GM21786 (cell line): ENCODE data around the gene WDR89.
"Not testable (repeated sequence)": the region's sequence is repeated elsewhere in the genome, so short reads cannot be mapped to it uniquely, and the experiment has no call there.

ENCODE experiments used
- ATAC-seq: cut with Tn5 transposase; IDR thresholded peaks from one replicate; pipeline ENCODE4 v1.9.1; 2021; ENCODE audit not compliant: unreplicated experiment

Gene WDR89, protein sequence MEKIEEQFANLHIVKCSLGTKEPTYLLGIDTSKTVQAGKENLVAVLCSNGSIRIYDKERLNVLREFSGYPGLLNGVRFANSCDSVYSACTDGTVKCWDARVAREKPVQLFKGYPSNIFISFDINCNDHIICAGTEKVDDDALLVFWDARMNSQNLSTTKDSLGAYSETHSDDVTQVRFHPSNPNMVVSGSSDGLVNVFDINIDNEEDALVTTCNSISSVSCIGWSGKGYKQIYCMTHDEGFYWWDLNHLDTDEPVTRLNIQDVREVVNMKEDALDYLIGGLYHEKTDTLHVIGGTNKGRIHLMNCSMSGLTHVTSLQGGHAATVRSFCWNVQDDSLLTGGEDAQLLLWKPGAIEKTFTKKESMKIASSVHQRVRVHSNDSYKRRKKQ

DNA sequence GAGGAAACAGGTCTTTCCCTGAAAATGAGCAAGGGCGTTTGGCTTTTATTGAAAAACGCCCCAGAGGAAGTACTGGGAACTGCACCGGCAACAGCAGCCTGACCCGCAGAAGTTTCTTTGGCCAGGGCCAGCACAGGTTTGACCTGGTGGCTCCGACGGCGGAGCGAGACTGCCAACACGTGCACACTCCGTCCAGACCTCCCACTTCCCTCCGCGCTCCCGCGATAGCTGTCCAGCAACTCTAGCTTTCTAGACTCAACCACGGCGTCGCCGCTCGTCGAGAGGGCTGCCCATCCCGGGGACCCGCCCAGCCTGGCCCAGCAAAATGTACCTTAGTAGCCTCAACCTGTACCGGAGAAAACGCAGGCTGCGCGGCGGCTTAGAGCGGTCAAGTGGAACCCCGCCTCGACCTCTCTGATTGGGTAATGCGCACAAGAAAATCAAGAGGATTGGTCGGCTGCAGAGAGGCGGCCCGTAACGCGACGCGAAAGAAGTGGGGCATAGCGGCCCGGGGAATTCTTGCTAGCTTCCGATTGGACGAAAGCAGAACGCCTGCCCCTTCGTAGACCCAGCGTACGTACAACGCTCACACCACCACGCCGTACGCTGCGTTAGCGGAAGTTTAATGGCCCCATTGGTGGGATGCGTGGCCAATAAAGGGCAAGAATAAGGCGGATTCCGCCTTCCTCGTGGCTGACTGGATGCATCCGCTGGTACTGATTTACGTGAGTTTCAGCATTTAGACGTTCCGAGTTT is at the start of gene WDR89:
WDR89 (minus strand) TSS at position 399 of the 756 bp plus-strand sequence. CDS start 41,929 bp downstream, outside the sequence.
- peak; percentile 82 for ATAC-seq

DNA sequence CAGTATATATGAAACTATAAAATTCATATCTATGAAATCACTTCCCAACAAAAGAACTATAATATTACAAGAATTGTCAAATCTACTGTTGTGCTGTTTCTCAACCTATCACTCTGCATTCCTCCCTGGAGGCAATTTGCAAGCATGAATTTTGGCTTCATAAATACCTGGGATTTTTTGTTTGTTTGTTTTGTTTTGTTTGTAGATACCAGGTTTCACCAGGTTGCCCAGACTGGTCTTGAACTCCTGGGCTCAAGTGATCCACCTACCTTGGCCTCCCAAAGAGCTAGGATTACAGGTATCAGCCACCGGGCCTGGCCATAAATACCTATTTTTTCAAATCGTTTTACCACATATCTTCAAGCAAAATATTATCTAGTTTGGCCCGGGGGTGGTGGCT is 47.5 kb upstream of the WDR89 start:
- ATAC-seq: no peak

DNA sequence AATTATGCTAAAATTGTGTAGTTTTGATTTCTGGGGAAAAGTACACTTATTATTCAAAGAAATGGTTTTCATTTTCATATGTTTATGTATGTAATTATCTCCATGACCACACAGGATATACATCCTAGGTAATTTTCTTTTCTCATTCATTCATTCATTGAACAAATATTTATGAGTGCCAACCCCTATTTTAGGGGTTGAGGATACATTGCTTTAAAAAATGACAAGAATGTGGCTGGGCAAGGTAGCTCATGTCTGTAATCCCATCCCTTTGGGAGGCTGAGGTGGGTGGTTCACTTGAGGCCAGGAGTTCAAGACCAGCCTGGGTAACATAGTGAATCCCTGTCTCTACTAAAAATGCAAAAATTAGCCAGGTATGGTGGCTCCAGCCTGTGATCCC is 45.3 kb upstream of the WDR89 start:
- no peak for ATAC-seq

DNA sequence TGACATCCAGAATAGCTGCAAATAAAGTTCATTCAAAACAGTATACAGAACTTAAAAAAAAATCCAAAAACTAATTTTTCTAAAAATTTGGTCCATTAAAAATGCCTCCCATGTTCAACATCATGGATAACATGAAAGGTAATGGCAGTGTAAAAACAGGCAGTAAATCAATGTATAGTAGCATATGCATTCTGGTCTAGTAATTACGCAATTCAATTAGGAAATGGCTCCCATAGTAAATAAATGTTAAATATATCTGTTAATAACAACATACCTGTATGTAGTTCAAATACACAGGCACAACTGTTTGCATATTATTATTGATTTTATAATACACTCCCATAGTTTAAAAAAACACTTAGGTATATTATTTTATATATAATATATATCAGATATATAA is 43.7 kb upstream of the WDR89 start:
- ATAC-seq: no peak

DNA sequence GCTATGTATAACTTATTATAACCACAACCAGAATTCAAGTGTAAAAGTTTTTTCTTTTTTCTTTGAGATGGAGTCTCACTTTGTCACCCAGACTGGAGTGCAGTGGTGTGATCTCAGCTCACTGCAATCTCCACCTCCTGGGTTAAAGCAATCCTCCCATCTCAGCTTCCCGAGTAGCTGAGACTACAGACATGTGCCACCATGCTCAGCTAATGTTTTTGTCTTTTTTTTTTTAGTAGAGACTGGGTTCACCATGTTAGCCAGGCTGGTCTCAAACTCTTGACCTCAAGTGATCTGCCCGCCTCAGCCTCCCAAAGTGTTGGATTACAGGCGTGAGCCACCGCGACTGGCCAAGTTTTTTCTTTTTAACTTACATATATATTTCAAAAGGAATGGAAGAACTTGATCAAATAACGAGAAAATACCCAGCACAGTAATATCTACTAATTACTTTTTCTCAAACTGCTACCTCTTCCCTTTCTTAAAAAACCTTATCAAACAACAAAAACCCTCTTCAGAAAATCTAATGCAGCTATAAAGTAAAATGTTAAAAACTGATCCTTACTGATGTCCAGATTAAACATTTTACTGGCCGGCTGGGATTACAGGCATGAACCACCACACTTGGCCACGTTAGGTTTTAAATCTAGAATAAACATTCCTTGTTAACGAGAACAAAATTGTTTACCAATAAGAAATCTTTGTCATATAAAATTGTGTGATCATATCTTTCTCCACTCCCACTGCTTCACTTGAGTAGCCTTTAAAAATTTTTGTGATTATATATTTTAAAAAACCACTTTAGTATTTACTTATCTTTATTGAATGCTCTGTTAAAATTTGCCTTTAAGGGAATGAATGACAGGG is 41.3 kb upstream of the WDR89 start:
- ATAC-seq: no peak

DNA sequence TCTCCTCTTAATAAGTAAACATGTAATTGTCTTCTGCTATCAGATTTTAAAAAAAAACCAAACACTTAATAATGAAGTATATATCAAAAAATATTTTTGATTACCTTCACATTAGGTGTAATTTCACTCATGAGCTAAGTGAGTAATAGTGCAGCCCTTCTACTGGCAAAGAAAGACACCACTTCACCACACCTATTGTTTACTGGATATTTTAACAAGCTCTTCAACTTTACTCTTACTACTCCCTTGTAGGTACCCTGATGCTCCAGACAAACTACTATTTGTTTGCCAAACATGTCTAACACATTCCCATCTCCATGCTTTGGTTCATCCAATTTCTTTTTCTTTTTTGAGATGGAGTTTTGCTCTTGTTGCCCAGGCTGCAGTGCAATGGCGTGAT is 36.9 kb upstream of the WDR89 start:
- ATAC-seq: no peak

DNA sequence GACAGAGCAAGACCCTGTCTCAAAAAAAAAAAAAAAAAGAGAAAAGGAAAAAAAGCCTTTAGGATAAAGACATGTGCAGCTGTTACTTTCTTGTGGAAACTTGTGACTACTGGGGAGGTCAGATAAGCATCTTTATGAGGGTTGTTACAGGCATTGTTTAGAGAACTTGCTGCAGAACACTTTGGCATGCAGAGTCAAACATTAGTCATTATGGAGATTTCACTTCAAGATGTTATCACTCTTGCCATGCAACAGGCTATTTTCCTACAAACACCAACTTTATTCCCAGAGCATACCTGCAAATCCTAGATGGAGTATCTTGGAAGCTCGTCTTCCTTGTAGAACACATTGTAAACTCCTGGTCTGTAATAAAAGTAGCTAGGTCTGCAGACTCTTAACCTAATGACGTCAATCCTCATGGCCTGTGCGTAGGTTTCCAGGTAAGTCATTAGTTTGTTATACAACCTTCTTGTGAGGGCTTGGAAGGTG is 36.3 kb upstream of the WDR89 start:
- ATAC-seq: no peak

DNA sequence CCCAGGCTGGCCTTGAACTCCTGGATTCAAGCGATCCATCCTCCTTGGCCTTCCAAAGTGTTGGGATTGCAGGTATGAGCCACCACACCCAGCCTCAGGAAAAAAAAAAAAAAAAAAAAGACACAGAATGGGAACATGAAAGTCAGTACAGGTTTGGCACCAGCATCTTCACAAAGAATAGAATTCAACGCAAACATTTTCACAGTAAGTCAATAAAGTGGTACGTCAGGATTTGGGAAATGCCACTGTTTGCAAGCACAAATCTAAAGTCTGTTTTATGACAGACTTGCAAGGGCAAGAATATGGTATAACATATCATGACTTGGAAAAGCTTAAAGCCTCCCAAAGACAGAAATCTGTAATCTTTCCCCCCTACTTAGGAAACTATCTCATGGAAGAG is 34.9 kb upstream of the WDR89 start:
- no peak for ATAC-seq

DNA sequence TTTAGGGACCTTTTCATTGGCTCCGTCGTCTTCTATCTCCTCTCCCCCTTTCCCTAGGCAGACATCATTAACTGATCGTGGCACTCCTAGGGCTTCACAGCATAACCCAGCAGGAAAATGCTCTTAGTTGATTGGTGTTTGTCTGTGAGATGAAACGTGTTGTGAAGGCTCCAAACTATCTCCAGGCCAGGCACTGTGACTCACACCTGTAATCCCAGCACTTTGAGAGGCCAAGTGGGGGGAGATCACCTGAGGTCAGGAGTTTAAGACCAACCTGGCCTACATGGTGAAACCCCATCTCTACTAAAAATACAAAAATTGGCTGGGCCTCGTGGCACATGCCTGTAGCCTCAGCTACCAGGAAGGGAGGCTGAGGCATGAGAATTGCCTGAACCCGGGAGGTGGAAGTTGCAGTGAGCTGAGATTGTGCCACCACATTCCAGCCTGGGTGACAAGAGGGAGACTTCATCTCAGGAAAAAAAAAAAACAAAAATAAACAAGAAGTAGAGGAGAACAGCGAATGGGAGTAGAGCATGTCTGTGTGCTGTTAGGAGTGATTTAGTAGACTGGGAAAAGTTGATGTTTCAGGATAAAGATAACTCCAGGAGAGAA is 32.3 kb upstream of the WDR89 start:
- no peak for ATAC-seq

DNA sequence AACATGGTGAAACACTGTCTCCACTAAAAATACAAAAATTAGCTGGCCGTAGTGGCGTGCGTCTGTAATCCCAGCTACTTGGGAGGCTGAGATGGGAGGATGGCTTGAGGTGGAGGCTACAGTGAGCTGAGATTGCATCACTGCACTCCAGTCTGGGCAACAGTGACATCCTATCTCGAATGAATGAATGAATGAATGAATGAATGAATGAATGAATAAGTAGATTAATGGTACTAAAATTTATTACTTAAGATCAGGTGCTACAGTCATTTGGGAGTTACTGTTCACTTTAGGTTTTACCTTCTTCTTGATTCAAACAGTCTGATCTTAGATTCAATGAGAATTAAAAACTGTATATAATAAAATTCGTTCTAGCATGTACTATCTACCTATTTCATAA is 31.6 kb upstream of the WDR89 start:
- no peak for ATAC-seq

DNA sequence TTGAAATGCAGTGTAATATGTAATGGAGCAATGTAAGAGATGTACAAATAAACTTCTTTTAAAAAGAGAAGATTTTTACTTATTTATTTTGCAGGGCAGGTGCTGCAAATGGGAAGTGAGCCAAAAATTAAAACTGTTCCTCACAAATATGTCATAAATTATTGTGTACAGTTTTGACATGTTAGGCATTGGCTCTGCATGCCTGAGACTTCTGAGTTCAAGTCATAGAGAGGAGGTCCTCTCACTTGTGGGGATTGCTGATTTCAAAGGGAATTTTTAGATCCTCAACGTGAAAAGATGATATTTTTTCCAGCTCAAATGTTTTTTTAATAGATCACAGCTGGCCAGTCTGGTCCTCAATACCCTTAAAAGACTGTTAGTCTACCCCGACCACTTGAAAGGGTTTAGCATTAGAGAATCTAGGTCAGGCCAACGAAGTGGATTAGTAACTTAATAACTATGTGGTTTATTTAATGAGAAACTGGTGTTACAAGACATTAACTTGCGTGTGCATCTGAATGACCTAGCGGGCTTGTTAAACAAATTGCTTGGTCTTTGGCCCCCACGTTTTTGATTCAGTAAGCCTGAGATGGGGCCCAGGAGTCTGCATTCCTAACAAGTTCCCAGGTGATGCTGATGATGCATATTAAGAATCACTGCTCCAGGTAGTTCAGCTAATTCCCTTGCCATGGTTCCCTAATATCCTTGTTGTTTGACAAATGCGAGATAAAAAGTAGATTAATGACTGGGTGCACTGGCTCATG is 30.9 kb upstream of the WDR89 start:
- peak; percentile 73 for ATAC-seq

DNA sequence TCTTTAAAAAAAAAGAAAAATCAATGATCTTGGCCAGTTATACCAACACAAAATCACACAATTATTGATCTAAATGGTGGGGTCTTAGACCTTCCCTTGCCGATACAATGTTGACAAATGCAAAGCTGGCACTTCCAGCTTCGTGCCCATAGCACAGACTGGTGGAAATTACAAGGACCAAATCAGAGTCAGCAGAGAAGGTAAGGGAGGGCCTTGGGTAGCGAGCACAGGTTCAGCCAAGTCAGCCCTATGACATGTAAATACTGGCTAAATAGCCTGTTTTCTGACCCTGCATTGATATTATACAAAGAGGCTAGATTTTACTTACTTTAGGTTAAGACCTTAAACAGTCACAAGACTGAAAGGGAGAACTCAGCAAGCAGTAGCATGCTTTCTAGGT is 30.3 kb upstream of the WDR89 start:
- peak; percentile 19 for ATAC-seq

DNA sequence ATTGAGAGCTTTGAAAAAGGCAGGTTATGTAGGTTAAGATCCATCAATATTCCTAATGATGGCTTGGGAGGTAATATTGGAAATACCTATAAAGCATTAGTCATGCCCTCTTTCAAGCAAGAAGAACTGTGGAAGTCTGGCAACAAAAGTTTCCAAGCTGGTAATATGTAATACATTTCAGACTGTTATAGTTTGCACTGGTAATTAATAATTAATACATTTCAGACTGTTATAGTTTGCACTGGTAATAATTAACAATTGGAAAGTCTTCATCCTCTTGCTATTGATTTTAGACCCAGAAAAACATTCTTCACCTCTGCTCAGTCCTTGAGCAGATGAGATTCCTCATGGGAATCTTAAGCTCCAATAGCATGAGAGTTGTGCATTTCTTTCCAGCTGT is 29.0 kb upstream of the WDR89 start:
- no peak for ATAC-seq

DNA sequence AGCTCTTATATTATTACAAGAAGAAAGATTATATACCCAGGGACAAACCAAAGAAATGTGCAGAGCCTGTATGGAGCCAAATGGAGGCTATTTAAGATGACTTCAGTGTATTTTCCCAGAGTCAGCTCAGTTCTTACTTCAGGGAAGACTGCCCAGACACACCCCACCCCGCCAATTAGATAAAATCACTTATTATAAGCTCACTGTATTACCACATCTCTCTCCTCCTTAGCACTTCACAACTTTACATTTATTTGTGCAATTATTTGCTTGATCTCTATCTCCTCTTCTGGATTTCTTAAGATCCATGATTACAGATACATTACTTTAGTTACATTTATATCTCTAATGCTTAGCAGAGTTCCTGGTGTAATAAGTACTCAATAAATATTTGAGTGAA is 24.7 kb upstream of the WDR89 start:
- no peak for ATAC-seq

DNA sequence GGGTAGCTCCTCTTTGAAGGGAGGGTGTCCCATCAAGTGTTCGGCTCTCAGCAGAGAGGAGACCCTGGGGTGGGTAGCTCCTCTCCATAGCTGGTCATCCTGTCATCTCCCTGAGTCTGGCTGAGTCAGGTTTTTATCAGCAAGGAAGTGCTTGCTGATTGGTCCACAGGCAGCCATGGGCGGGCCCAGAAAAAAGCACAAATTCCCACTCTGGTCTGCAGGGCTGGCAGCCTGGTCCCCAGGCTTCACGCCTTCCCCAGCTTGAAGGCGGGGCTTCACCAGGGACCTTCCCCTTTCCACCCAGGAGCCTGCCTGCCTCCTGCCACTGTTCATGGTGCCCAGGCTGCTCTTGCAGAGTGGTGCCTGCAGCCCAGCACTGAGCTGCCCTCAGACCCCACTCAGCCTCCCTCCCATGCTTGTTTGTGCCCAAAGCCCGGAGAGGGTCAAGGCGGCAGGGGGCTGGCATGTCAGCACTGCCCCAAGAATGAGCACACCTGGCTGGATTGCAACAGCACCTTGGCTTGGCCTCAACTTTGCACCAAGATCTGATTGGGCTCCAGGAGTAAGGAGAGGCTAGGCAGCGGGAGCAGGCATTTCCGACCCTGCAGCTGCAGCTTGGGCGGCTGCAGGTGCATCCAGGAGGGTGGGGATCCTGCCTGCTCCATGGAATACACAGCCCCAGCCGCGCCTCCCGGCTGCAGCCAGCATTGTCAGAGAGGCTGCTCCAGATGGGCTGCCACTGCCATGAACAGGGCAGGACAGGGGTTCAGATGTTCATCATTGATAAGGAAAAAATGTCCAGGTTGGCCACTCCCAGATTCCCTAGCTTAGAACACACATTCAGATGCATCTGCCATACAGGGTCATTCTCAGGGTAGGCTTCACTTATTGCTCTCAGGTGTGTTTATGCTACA is 22.0 kb upstream of the WDR89 start:
- ATAC-seq: no peak

DNA sequence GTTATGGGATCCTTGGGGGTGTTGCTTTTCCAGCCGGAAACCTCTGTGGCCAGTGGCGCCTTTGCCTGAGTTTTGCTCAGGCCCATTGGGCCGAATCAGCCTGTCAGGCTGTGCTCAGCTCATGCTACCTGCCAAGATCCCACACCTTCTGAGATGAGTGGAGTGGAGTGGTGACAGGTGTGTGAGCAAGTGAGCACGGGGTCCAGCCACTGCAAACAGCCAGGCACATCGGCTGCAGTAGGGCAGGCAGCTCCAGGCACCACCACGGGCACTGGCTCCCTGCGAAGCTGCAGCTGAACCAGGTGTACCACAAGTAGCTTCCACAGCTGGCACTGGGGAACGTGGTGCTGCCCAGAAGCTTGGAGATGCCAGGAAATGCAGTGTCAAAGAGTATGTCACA is 21.1 kb upstream of the WDR89 start:
- ATAC-seq: no peak

DNA sequence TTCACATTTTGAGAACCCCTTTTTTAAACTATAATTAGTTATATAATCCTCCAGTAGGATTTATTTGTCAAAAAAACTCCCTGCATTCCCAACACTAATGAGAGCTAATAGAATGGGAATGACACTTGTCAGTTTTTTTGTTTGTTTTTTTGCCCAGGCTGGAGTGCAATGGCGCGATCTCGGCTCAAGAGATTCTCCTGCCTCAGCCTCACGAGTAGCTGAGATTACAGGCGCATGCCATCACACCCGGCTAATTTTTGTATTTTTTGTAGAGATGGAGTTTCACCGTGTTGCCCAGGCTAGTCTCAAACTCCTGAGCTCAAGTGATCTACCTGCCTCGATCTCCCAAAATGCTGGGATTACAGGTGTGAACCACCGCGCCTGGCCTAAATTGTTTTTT is 20.2 kb upstream of the WDR89 start:
- not testable (repeated sequence) for ATAC-seq

DNA sequence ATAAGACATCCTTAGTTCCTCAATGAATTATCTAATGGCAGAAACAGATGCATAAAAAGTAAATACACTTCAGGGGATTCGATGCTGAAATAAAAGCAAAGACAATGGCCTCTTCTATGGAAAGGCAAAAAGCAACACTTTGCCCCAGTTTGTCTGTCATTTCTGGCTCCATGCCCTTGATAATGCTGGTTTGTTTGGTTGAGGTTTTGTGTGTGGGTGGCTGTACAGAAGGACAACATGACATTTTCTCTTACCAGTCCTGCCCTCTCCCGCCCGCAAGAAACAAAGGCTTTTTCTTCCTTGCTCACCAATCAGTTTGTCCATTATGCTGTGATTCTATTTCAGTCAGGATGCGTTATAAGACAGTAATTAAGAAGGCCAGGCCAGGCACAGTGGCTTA is 18.1 kb upstream of the WDR89 start:
- ATAC-seq: no peak

DNA sequence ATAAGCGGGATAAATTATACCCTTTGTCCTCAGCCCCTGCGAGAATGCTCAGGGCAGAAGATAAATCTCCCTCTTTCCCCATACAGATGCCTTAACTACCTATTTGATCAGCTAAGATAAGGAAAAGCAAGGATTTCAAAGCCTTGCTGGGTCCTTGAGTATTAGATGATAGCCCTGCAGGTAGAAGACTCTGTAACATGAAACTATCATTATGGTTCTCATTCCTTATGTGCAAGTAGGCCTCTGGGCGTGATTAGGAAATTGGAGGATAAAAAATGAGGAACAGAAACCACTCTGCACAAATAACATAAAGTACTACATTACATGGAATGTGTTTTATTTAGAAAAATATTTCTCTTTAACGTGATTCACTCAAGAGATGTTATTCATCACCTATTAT is 14.5 kb upstream of the WDR89 start:
- ATAC-seq: no peak
